ENCODE data around the gene DBNDD2.

The DBNDD2 gene

GRCh38 chr20:45445805-45446562 is 37.9 kb downstream of the DBNDD2 start:
- in situ Hi-C loops (cut with HindIII; ENCODE audit: low sequenced_read_pairs): no loop called here

DNA sequence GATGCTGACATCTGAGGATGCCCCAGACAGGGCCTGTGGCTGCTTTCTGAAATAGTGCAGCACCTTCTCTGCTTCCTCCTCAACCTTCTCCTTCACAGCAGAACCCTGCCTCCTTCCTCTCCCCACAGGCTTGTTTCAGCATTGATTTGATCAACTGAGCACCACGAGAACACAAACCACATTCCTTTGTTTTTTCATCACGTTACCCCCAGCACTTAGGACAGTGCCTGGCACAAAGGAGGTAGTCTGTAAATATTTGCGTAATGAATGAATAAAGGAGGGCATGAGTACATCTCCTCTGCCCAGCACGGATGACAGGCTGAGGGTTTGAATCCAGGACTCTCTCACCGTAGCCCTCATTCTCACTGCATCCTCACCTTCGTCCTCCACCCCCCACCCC is 40.2 kb downstream of the DBNDD2 start:
- in situ Hi-C loops (cut with HindIII; ENCODE audit: low sequenced_read_pairs): no loop called here

- in situ Hi-C loops (cut with HindIII; ENCODE audit: low sequenced_read_pairs): no loop called here
Measured at GRCh38 chr20:45449528-45449927, 41.4 kb downstream of the DBNDD2 start.

DNA sequence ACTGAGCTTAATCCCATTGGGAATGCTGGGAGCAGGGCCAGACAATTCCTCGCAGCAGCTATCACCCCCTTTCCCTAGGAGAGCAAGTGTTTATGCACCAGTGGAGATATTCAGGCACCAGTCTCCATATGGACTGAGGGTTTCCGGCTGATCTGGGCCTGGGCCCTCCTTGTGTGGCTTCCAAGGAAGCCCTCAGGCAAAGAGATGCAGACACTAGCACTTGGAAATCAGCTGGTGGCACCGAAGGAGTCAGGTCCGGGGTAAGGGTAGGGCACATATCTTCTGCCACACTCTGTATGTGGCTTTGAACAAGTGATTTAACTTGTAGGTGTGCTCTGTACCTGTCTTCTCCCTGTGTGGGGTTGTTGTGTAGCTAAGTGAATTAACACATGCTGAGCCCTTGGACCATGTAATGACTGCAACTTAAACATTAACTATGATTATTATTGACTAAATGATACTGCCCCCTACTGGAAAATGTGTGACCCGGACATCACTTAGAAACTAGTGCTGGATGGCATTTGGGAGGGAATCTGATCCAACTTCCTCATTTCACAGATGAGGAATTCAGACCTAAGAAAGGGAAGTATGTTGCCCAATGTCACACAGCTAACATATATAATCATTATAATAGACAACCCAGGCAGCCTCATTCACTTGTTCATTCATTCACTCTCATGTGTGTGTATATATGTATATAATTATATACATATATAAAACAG is 42.2 kb downstream of the DBNDD2 start:
- in situ Hi-C loops (cut with HindIII; ENCODE audit: low sequenced_read_pairs): no loop called here

DNA sequence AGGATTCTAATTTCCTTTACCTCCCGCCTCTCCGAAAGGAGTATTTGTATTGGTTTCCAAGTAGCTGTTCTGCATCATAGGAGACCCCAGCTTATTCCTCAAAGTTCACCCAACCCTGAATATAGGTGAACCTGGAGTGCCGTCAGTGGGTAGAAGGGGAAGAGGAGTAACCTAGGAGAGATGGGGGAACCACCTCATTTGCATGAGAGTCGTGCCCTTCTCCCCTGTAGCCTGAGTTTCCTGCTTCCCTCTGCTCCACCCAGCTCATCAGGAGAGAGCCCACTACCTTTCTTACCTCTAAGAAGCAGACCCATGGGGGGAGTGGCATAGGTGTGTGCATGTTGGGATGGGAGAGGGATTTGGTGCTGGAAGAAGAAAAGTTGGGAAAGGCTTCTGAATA is 44.1 kb downstream of the DBNDD2 start:
- in situ Hi-C loops (cut with HindIII; ENCODE audit: low sequenced_read_pairs): no loop called here

GRCh38 chr20:45452772-45453691 is 44.9 kb downstream of the DBNDD2 start:
- in situ Hi-C loops (cut with HindIII; ENCODE audit: low sequenced_read_pairs): no loop called here

- in situ Hi-C loops (cut with HindIII; ENCODE audit: low sequenced_read_pairs): no loop called here
Measured at GRCh38 chr20:45456632-45457031, 48.5 kb downstream of the DBNDD2 start.

GRCh38 chr20:45459606-45460005 is 51.5 kb downstream of the DBNDD2 start:
- in situ Hi-C loops (cut with HindIII; ENCODE audit: low sequenced_read_pairs): no loop called here

All from DLD1 (cell line).